ENCODE measurements around the gene PAK1.

PAK1 gene

DNA sequence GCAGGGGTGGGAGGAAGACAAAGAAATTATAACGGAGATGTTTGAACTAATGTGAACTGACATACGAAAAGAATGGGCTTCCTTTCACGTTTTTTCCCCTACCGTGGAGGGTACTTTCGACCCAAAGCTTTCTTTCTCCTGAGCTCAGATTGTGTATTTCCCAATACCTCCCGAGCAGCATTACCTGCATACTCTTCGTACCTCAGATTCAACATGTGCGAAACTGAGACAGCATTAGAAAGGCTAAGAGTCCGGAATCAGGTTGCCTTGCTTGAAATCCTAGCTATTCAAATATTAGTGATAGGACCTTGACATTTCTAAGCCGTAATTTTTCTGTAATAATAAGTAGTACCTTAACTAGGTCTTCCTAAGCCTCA lies 778 bp upstream of the PAK1 start:
- no peak for DNase-seq (ENCODE audit: low spot score)

DNA sequence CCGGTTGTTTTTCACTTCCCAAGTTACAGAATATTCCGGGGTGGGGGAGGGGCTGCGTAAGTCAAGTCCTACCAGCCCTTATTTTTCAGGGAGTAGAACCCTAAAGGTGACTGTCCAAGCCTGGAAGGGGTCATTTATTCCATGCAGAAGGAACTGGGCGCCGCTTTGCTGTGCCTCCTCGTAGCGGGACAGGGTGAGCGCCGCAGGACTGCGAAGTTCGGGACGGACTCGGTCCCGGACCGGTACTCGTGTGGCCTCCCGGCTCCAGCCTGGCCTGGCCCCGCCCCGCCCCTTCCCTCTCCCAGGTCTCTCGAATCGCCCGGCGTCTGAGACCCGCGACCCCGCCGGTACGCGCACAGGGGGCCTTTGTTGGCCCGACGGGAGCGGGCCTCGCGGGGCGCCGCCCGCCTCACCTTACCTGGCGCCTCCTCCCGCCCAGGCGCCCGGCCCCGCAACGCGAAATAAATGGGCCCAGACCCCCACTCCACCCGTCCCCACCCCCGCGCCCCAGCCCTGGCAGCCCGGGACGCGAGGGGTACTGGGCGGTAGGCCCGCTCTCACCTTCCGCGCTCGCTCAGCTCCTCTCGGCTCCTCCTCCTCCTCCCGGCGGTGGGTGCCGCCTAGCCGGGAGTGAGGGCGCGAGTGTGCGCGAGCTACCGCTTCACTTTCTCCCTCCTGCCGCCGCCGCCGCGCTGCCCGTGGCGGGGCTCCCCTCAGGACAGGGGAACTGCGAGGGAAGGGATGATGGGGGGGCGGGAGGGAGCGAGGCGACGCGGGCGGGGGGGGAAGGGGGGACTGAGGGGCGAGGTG lies 698 bp downstream of the PAK1 start:
- peak; percentile 34 for DNase-seq (ENCODE audit: low spot score)

DNA sequence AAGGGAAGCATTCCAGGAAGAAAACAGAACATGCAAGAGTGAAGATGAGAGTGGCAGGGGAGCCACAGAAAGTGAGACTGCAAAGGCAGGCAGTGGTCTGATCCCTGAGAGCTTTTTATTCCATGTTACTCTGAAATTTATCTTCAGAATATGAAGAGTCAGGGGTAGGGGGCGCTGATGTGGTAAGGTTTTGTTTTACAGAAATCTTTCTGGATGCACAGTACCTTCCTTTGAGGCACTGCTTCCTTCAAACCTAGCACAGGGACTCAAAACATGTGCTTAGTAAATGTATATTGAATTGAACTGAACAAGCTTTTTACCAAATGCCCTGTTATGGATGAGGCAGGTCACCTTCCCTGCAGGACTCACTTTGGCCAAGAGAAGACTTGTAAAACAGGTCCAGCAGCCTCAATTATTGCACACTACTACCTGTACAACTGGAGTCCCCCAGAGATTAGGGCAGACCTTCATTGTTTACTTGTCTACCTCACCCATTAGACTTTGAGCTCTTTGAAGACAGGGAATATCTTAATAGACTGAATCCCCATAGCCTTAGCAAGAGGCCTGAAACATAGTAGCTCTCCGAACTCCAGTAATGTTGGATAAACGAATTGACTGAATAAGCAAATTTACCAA lies 2.2 kb downstream of the PAK1 start:
- DNase-seq (ENCODE audit: low spot score): no peak

DNA sequence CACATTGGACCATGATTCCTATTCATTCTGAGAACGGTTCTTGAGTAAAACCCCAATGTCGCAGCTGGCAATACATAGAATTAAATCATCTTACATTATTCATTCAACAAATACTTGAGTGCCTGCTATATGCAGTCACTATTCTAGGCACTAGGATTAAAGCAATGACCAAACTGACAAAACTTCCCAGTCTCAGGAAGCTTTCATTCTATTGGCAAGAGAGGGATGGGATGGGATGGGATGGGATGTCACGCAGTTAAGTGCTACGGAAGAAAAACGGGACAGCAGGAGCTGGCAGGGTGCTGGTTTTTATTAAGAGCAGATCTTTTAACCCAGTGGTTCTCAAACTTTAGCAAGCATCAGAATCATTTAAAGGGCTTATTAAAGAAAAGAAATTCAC lies 2.9 kb downstream of the PAK1 start:
- DNase-seq (ENCODE audit: low spot score): no peak

DNA sequence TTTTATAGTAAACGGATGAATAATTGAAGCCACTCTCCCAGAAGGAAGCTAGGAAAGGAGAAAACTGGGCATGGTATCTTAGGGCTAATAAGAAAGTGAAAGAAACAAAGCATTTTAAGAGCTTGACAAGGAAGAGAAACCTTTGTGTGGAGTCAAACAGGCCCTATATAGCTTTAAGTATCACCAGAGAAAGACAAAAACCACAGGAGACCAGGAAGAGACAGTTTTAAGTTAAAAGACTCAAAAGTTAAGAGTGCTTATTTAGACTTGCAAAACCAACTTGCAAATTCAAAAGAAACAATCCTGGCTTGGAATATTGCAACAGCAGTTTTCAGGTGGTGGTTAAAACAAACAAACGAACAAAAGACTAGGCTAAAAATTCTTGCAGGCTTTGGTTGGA lies 3.4 kb downstream of the PAK1 start:
- no peak for DNase-seq (ENCODE audit: low spot score)

DNA sequence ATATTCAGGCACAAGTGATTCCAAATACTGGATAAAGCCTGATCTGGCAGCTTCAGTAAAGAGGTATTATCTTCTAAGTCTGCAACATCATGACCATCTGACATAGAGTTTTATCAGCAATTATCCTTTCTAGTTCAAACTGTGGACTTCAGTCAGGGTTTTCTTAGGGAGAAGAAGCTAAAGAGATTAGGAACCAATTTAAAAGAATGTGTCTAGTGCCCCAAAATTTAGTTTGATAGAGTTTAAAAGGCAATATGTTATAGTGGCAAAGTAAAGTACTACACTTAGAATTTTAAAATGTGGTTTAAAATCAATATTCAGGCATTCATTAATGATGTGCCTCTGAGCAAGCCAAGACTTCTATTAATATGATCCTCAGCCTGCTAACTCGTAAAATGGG lies 5.4 kb downstream of the PAK1 start:
- no peak for DNase-seq (ENCODE audit: low spot score)

DNA sequence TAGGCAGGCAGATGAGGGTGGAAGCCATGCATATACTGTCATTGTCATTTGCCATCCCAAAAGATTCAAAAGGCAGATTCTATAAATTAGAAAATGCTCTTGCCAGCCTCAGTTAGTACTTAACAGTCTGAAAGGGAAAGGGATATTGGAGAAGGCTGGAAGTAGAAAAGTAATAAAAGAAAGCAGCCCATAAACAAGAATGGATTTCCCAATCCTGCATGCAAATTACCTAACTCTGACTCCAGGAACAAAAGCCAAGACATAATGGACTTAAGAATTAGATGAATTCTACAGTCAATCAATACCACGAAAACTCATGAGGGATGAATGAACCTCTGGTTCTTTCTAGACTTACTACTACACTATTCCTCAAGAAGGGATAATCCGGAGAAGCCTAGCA lies 5.9 kb downstream of the PAK1 start:
- DNase-seq (ENCODE audit: low spot score): no peak

DNA sequence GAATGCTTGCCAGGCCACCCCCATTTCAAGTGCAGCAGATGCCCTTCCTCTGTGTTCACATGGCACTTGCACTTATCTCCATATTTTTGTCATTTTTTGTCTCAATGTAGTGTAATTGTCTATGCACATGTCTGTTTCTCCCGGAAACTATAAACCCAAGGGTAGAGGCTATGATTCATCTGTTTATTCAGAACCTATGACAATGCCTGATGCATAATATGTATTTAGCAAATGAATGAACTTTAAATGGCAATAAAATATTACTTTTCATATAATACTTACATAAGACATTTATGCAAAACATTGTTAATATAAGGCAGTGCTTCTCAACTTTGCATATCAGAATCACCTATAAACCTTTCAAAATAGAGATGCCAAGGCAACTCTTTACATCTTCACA lies 6.7 kb downstream of the PAK1 start:
- no peak for DNase-seq (ENCODE audit: low spot score)

DNA sequence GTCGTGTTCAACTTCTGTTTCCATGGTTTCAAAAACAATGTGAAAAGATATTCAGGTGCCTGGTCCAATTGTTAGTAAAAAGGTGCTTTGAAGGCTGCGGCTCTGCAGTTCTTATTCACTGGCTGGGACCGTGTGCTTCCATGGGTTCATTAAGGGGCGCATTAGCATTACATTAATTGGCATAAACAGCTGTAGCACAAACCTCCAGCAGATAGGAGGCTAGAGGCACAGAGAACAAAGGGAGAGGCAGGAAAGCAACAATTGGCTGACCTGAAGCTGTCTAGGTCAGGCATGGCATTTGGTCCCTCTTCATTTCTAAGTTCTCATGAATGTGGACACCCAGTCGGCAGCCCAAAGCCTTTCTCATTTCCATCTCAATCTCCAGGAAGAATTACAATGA lies 16.6 kb downstream of the PAK1 start:
- no peak for DNase-seq (ENCODE audit: low spot score)

DNA sequence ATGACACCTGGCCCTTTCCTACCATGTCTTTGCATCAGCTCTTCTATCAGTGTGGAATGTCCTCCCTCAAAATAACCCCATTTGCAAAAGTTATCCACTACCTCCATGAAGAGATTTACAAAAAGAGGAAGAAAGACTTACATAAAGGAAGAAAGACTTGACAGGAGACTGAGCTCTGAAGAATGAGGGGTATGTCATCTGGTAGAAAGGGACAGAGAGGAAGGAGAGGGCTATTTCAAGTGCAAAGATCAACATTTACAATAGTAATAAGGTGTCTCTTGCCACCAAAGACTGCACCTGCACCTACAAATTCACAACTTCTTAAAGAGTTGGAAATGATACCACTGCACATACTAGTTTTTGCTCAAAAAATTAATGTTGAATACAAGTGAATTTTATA lies 18.2 kb downstream of the PAK1 start:
- DNase-seq (ENCODE audit: low spot score): no peak

DNA sequence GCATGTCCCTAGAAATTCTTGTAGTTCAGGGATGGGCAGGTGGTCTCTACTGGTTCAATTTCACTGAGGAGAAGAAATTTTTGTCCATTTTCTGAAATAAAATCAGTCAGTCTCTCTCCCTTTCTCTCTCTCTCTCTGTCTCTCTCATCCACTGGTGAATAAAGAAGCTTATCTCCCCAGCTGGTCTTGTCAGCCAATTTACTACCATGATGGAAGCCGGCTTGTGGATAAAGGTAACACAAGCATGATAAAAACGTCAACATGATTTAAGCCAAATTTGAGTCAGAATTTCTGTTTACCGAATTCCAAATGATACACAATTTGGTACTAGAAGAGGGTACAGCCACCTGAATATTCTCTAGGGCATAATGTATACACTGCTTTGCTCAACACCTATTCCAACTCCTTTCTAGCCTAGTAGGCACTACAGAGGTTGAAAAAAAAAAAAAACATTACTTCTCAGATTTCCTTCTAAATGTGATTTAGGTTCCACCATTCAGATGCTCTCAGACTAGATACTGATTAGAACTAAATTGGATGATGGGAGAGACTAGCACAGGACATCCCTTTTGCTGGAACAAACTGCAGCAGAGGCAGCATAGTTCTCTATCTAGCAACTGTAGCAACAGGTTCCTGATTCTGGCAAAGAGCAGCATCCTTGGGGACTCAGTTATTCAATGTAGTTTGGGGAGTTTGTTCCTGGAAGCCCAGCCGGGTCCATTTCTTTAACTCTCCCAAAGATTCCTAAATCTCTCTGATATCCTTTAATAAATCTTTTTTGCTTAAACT lies 18.8 kb downstream of the PAK1 start:
- no peak for DNase-seq (ENCODE audit: low spot score)

DNA sequence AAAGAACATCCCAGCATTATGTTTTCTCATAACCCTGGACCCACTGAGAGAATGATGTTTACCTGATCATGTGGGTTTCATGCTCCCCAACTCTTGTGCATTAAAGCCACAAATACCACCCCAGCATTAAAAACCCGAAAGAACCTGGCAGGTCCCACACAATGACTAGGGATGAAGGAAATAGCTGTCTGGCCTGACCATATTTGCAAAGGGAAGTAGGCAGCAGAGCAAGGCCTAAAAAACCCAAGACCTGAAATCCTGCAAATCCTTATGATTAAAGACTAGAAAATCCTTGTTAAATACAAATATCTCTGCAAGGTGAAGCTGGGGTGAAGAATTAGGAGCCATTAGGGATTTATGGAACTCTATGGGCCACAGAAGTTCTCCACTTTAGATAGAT lies 23.7 kb downstream of the PAK1 start:
- no peak for DNase-seq (ENCODE audit: low spot score)

DNA sequence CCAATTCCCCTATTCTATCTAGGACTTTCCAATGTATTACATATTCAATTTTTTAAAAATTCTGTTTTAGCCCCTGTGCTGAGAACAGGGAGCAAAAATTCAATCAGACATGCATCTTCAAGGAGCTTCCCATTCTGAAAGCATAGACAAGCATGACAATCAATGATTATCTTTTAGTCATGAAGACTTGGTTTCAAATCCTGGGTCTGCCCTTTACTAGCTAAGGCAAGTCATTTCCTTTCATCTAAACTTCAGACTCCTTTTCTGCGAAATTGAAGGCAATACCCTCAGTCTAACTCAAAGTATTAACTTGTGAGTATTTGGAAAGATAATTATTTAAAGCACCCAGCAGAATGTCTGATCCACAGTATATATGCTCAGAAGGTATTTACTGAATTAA lies 24.1 kb downstream of the PAK1 start:
- no peak for DNase-seq (ENCODE audit: low spot score)

DNA sequence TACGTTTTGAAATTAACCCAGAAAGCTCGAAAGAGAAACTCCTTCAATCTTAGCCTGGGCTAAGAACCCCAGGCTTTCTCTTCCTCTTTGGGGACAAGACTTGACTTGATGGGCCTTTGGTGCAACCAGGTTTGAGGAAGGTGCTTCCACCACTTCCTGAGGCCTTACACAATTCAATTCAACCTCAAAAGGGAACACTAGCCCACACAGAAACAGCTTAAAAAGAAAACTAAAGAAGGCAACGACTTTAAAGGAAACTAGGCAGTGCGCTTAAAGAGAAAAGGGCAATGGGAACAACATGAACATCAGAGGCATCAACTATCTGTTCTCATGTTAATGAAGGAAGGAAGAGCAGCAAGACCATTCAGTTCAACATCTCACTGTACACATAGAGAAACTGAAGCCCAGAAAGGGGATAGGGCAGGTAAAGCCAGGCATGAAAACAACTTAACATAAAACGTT lies 24.8 kb downstream of the PAK1 start:
- no peak for DNase-seq (ENCODE audit: low spot score)

DNA sequence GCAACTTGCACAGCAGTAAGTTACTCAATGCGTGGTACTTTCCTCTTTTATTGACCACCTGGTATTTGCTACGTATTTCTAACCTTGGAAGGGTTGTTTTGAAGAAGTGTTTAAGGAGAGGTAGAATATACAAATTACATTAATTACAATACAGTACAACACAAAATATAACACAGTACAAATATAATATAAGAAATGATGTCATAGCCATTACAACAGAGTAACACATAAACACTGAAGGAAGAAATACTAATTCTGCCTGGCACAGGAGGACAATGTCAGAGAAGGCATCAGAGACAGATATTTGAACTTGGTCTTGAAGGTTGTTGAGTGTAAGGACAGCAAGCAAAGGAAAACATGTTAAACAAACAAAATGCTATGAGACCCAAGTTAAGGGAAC lies 25.6 kb downstream of the PAK1 start:
- DNase-seq (ENCODE audit: low spot score): no peak

DNA sequence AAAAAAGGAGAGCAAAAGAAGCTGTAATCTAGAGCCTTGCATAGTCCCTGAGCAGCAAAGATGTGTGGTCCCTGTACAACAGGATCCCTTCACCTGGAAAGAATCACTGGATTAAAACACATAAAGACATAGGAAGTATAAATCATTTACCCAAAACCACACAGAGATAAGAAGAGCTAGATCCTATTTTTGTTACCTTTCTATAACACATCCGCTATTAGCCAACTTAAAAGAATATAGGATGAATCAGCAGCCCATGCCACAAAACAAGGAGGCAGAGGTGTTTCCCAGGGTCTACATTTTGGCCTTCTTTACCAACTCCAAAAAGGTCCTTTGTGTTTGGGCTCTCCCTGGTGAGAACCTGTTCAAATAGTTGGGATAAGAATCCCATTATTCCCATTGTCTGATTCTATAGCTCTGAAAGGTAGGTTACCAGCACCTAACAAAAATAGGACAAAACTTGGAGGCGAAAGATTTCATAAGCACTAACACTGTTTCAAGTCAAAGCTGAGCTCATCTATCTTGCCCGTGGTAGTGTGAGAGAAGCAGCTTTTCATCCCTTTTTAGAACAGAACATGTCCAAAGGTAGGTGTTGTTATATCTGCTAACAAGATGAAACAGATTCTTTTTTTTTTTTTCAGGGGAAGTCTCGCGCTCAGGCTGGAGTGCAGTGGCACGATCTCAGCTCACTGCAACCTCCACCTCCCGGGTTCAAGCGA lies 26.8 kb downstream of the PAK1 start:
- DNase-seq (ENCODE audit: low spot score): no peak

DNA sequence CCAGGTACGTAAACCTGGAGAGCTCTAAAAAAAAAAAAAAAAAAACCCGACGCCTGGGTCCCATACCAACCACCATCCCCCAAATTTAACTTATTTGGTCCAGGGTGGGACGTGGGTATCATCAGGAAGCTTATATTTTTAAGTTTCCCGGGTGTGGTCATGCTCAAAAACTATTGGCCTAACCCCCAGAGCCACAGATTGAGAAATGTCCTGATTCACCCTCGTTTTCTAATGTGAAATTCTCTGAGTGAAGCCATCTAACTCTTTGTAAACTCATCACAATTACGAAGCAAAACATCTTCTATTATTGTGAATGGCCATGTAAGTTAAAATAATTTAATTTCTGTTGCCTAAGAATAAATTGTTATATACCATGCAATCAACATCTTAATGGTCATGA lies 29.6 kb downstream of the PAK1 start:
- DNase-seq (ENCODE audit: low spot score): no peak

DNA sequence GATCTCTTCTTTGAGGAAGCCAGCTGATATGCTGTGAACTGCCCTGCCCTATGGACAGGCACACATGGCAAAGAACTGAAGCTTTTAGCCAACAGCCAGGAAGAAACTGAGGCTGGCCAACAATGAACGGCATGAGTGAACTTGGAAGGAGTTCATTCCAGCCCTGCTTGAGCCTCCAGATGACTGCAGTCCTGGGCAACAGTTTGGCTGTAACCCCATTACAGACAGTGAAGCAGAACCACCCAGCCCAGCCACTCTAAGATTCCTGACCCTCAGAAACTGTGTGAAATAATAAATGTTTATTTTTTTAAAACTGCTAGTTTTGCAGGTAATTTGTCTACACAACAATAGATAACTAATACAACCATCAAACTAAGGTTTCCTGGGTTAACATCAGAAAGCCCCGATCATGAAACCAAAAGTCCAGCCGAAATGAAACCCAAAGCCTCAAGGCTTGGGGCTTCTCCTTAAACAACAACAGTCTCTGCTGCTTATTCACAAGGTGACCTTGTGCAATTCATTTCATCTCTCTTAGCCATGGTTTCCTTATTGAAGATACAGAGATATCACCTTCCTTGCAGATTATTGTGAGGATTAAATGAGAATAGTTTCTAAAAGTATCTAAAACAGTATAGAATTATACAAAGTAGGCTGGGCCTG lies 31.4 kb downstream of the PAK1 start:
- no peak for DNase-seq (ENCODE audit: low spot score)

DNA sequence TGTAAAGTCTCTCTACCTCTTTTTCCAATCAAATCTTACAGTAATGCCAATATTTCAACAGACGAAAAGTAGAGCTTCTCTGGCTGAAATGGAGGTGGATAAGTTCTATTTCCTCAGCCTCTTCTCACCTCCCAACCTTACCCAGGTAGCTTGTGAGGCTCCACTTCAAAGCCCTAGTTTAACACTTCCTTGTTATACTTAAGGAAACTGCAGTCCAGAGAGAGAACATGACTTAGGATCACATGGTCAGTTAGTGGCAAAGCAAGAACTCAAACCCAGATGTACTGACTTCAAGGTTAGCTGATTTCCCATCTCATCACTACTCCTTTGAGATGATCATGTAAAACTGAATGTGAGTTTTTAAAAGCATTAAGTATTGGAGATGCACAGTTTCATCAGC lies 32.5 kb downstream of the PAK1 start:
- DNase-seq (ENCODE audit: low spot score): no peak

DNA sequence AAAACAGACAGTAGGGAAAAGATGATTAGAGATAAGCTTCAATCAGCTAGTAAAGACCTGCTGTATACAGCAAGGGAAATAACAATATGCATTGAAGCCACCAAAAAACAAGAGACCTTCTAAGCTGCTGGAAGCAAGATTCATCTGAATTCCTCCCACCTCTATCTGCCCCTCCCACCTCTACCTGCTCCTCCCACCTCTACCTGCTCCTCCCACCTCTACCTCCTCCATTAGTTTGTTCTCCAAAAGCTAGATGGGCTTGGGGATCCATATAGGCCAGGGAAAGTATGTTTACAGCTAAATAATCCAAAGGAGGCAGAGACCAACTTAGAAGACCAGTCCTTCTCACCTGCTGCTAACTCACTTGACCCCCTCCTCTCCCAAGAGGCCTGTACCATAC lies 33.2 kb downstream of the PAK1 start:
- no peak for DNase-seq (ENCODE audit: low spot score)

DNA sequence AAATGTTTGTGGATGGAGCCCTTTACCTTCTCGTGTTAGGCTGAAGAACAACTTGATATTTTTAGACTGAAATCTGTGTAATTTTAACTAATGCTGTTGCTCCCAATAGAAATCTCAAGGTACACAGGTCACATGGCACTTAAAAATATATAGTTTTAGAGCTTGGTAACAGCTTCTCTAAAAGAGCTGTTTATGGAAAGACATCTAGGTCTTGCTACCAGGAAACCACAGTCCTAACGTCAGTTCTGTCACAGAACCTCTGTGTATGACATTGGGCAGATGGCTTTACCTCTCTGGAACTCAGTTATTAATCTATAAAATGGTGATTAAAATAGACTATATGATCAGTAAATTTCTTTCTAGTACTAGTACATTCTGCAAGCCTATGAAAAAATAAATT lies 35.4 kb downstream of the PAK1 start:
- DNase-seq (ENCODE audit: low spot score): no peak

DNA sequence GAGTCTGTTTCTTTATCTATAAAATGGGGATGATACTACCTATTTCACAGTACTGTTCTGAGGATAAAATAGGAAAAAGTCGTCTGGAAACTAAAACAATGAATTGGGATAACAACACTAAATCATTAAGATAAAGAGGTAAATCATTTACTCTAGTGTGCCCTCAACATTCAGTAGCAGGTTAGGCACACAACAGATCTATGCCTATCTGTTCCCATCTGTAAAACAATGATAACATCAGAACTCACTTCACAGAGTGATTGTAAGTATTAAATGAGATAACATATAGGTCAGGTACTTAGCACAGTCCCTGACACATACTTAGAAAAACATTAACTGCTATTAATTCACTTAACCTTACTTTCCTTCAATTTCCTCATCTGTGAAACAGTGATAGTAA lies 36.9 kb downstream of the PAK1 start:
- DNase-seq (ENCODE audit: low spot score): no peak
